ENCODE results near the gene FAM185A.
"Not testable (repeated sequence)": the region's sequence is repeated elsewhere in the genome, so short reads cannot be mapped to it uniquely, and the experiment has no call there.

The FAM185A gene

GRCh38 chr7:102830197-102830596 is 81.4 kb downstream of the FAM185A start:
- DNase-seq (ENCODE audit: low spot score): no peak

DNA sequence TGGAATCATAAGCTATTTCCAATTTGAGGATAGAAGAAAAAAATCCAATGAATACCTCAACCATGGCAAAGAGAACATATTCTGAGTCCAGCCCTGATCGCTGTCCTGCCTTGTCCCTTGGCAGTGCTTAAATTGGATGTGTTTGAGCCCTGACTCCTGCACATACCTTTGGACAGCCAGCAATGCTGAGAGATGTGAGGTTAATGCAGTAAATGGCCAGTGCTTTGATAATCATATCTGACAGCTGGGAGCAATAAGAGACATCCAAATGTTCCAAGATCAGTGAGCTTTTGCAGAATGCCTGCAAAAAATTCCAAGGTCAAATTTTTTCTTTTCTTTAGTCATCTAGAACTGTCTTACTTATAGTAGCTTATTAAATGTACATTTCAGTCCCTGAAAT is 83.9 kb downstream of the FAM185A start:
- DNase-seq (ENCODE audit: low spot score): no peak

- DNase-seq (ENCODE audit: low spot score): no peak
Observed at GRCh38 chr7:102833343-102833742, 84.5 kb downstream of the FAM185A start.

DNA sequence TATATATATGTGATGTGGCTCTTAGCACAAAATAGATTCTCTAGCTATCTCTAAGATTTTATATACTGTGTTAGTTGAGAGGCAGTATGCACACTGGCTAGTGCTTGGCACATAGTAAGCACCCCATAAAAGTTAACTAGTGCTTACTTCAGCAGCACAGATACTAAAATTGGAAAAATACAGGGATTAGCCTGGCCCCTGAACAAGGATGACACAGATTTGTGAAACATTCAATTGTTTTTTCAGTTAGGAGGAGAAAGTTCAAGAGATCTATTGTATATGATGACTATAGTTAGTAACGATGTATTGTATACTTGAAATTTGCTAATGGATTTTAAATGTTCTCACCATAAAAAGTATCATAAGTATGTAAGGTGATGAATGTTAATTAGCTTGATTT is 85.7 kb downstream of the FAM185A start:
- DNase-seq (ENCODE audit: low spot score): no peak

DNA sequence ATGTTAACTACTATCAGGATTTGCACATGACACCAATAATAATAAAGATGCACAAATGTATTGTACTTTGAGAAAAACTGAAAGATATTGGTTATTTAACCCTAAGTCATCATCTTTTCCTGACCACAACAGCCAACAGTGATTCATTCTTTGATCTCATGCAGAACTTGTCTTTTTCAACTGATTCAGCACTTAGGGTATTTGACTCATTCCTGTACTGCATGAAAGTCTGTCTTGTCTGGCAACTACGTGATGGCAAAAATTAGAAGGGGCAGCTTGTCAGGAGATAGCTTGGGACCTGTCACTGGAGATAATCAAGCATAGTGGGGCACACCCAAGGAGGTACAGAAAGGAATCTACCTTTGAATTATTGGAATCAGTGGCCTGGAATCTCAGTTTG is 86.2 kb downstream of the FAM185A start:
- DNase-seq (ENCODE audit: low spot score): peak; percentile 96

DNA sequence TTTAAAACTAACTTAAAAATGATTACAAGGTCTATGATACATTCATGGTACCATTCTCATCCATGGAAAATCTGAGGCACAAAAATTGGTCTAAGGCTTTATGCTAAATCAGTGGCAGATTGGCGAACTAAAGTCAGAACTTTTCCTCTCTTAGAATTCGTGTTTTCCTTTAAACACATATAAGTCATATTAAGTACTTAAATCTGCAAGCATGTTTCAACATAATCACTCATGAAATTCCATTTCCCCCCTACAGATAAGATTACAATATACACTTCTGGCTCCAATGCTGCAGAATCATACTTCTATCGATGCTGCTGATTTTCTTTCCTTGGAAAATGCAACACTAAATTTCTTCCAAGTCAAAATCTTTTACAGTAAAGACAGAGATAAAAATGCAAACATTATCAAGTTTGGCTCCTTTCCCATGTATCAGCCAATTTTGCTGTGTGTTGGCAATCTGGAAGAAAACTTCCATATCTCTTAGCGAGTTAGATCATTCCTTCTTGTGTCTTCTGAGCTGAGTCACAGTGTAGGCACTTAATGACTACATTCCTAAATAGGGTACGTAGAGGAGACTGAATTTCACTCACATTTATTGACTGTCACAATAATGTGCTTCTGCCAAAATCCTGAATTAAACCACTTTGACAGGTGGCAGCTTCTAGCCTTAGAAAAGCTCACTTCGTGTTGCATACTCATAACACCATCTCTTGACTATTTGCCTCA is 87.6 kb downstream of the FAM185A start:
- DNase-seq (ENCODE audit: low spot score): peak; percentile 94

DNA sequence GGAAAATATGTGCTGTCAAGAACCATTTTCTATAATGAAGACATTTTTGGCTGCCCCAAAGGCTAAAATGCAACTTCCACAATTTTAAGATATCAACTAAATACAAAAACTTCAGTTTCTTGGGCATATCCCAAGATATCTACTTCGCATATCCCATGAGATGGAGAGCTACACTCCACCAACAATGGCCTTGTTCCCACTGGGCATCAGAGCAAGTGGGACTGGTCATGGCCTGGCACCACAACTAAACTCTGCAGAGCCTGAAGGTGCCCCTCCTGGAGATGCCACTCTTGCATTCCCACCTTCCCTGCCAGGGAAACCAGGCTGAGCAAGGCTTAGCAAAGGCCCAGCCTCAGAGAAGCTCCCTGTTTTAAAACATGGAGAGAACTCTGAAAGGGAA is 88.2 kb downstream of the FAM185A start:
- DNase-seq (ENCODE audit: low spot score): no peak

DNA sequence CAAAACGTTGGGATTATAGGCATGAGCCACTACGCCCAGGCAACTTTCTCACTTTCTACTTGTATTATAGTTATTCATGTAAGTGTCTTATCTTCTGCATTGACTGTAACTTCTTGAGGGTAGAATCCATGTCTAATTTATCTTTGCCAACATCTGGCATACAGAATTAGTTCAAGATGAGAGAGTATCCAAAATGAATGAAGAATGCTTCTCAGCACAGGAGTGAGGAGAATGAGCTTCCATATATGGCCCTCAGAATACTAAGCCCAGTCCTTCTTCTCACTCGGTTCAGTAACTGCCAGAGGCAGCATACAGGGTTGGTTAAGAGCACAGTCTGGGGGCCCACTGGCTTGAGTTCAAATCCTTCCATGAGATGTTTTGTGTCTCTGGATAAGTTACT is 89.0 kb downstream of the FAM185A start:
- DNase-seq (ENCODE audit: low spot score): no peak

DNA sequence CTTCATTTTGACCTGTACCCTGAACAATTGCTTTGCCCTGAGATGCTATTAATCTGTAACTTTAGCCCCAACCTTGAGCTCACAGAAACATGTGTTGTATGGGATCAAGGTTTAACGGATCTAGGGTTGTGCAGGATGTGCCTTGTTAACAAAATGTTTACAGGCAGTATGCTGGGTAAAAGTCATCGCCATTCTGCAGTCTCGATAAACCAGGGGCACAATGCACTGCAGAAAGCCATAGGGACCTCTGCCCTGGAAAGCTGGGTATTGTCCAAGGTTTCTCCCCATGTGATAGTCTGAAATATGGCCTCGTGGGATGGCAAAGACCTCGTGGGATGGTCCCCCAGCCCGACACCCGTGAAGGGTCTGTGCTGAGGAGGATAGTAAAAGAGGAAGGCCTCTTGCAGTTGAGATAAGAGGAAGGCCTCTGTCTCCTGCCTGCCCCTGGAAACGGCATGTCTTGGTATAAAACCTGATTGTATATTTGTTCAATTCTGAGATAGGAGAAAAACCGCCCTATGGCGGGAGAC is 89.8 kb downstream of the FAM185A start:
- not testable (repeated sequence) for DNase-seq (ENCODE audit: low spot score)

DNA sequence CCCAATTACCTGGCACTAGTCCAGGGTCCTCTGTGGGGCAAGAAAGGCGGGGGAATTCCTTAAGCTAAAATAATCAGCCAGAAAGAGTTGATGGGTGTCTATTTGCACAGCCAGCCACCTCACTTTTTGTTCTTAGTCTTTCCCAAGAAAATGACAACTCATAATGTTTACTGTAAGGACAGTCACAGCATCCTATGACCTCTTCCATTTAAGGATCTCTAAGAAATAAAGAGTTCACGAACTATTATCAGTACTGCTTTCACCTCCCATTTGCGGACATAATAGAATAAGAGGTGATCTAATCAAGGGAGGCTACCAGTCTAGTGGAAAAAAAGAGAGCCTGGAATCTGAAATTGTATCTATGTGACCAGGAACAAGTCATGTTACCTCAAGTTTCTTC is 91.6 kb downstream of the FAM185A start:
- DNase-seq (ENCODE audit: low spot score): no peak

DNA sequence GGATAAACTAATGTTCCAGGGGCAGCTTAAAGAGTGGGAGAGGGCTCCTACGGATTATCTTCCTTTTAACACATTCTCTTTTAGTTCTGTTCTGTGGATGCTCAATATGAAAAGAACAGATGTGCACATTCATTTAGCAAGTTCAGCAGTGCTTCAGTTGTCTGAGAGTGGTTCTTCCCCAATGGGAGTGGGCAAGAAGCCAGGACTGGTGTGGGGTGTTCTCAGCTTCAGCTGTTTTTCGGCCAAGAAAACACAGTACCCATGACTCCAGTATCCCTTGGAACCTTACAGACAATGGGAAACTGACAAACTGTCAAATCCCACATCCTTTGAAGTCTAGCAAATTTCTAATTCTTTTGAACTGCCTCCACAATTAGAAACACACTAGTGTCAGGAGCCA is 92.5 kb downstream of the FAM185A start:
- no peak for DNase-seq (ENCODE audit: low spot score)

DNA sequence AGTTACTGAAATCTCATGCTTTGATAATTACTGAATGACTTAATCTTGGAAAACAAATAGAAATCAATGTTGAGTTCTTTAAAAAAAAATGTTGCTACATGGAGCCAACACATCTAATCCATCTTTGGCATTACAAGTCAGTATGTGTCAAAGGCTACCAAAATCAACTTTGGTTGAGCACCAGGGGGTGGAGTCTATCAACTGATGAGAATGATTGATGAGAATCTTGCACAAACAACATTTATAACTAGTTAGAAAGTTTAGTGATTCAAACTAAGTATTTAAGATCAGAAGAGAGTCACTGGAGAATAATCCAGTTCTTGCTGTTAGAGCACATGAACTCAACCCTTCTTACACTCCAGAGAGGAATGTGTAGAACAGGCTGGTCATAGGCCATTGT is 93.5 kb downstream of the FAM185A start:
- DNase-seq (ENCODE audit: low spot score): no peak

DNA sequence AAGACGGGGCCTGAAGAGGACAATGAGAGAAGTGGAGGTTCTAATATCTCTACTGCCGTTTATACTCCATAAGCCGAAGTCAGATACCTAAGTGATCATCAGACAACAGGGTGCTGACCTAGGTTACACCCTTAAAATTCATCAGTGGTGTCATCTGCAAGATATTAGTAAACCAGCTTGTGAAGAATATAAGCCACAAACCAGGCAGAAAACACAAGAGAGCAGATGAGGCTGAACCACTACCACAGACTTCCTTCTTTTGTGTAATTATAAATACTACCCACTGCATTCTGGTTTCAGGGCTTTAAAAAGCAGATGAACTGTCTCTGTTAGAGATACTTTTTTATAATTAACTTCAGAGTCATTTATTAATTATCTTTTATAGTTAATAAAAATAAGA is 95.1 kb downstream of the FAM185A start:
- no peak for DNase-seq (ENCODE audit: low spot score)

DNA sequence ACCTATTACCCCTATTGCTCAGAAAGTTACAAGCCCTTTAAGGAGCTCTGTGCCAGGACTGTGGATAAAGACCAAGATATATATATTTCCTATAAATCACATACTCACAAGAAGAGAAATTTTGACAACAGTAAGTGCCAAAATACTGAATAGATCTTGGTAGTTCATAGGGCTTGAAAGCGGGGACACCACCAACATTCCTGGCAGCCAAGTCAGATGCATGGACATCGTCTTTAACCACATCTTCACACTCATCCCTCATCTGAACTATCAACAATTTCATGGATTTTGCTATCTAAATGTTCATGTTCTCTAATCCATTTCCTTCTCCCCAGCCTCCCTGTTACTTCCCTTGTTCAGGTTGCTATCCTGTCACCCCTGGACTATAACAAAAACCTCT is 96.5 kb downstream of the FAM185A start:
- DNase-seq (ENCODE audit: low spot score): no peak

DNA sequence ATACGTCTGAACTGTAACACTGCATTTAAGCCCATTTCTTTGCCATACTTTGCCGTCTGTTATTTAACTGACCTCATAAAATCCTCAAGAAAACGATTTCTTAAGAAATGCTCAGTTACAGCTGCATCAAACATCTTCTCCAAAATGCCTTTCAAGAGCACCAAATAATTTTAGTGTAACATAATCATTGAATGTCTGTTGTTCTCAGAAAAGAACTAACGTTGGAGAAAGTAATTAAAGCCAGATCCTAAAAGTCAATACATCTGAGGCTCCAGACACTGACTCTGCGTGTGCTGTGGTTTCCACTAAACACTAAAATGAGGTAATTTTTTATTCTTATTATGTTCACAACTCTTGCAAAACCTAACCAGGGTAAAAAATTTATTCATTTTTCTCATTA is 100.3 kb downstream of the FAM185A start:
- DNase-seq (ENCODE audit: low spot score): no peak

DNA sequence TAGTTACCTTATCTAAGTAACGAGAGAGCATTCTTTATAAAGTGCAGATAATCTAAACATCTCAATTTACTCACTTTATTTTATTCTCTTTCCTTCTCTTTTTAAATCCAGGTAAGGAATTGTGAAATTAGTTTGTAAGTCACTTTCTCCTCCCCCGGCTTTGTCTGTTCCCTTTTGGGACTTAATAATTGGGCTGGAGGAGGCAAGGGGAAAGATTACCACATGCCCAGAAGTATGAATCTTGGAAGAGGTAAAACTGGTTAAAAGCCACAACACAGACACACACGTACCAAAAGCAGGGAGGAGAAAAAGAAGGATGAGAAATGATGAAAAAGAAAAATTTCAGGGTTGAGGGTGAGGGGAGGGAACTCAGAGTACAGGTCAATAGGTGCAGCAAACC is 100.7 kb downstream of the FAM185A start:
- no peak for DNase-seq (ENCODE audit: low spot score)

GRCh38 chr7:102856036-102856435 is 107.2 kb downstream of the FAM185A start:
- DNase-seq (ENCODE audit: low spot score): no peak

Data from RKO (cell line).